Peyer's patch (tissue), 4 donors: ENCODE results near the gene TCF12.

Experiments used
- CTCF ChIP-seq, 6 experiments: fragments of 450-650 bp in 4 of 6; fragments of 200-600 bp in 2 of 6; sonication (generic) in 1 of 6; IDR thresholded peaks; one replicate each; pipeline ENCODE4 v1.5.1; 2017 to 2019; ENCODE audit warnings: antibody characterized with exemption in 6 of 6, mild to moderate bottlenecking in 3 of 6, moderate library complexity in 1 of 6
- POLR2A ChIP-seq, 2 donors: fragments of 450-650 bp; IDR thresholded peaks; one replicate each; pipeline ENCODE4 v1.5.1; 2017; ENCODE audit warnings: antibody characterized with exemption in 2 of 2, mild to moderate bottlenecking in 2 of 2, moderate library complexity in 2 of 2

GRCh38 chr15:57190208-57190607 lies 271.8 kb downstream of the TCF12 start:
- TF ChIP-seq CTCF (IDR thresholded peaks at IDR 0.05): no peak
- no peak for TF ChIP-seq POLR2A (IDR thresholded peaks at IDR 0.05)
